HepG2 (cell line): Measurements from ENCODE around the gene DNAAF8. TPM values are rescaled to one million over a fixed set of nuclear protein-coding genes. Genes with fewer than 3 reads are reported as not detected.
A peak's percentile ranks its signal among the peaks of the same experiment; 100 is the strongest.

ENCODE experiments used
- ATAC-seq: fragments of 200-7000 bp; cut with Tn5 transposase; 3 replicates; pipeline ENCODE4 v1.9.1; 2020; ENCODE audit warnings: mild to moderate bottlenecking, moderate library complexity
- BruUV-seq: library from RNA; stranded (reverse); fragments of 400-500 nt; replicated peaks from 2 replicates; lab custom pipeline; 2021; lab: Mats Ljungman, UMichigan
- CTCF ChIA-PET: fragments of 300-600 bp; formaldehyde crosslinking; extraction: SDS; loops from one replicate; lab custom pipeline; 2021; ENCODE audit warnings: low total read pairs, inconsistent platforms, low intra/inter-chr PET ratio; lab: Yijun Ruan, JAX
- POLR2A ChIA-PET: fragments of 350-600 bp; sonication (Branson Sonifier 250); formaldehyde crosslinking; loops from one replicate; lab custom pipeline; 2020; ENCODE audit warnings: antibody characterized with exemption, inconsistent platforms; lab: Yijun Ruan, JAX
- DNase-seq: peaks from one replicate; pipeline ENCODE4 v3.0.0-alpha.2; 2015; ENCODE audit warnings: low spot score
- FAIRE-seq: peaks from 3 replicates; lab custom pipeline; 2011; peaks lifted over from hg19 to GRCh38; lab: Jason Lieb, UNC
- H2AFZ ChIP-seq: one replicate; pipeline ENCODE4 v1.6.1; 2011; ENCODE audit warnings: low read length, inconsistent platforms
- H3K27ac ChIP-seq: fragments of 300-600 bp; 3 replicates; pipeline ENCODE4 v1.8.0; 2011; ENCODE audit warnings: mixed run types, mild to moderate bottlenecking, mixed read lengths, low read length, inconsistent platforms; ENCODE audit not compliant: insufficient read depth; ENCODE audit errors: extremely low read length
- H3K27me3 ChIP-seq, 2 experiments: fragments of 200-600 bp in 1 of 2; 2 replicates in 1 of 2; 3 replicates in 1 of 2; pipeline versions ENCODE4 v1.6.0 to v1.8.0; 2011; ENCODE audit warnings: low read length in 2 of 2, mild to moderate bottlenecking in 2 of 2, moderate library complexity in 2 of 2, inconsistent platforms in 1 of 2; ENCODE audit not compliant: insufficient read depth in 2 of 2, control insufficient read depth in 1 of 2
- H3K36me3 ChIP-seq, 2 experiments: fragments of 200-600 bp in 1 of 2; replicated peaks in 1 of 2; 2 replicates in 1 of 2; 3 replicates in 1 of 2; pipeline versions ENCODE4 v1.5.1 to v1.8.0; 2011; ENCODE audit warnings: low read length in 2 of 2, inconsistent platforms in 1 of 2; ENCODE audit not compliant: insufficient read depth in 2 of 2, control insufficient read depth in 1 of 2
- H3K4me1 ChIP-seq: 2 replicates; pipeline ENCODE4 v1.5.1; 2012; ENCODE audit warnings: low read length, inconsistent platforms; ENCODE audit not compliant: insufficient read depth
- H3K4me2 ChIP-seq: 2 replicates; pipeline ENCODE4 v1.6.0; 2011; ENCODE audit warnings: low read depth, low read length, inconsistent platforms
- H3K4me3 ChIP-seq, 3 experiments: fragments of 200-600 bp in 1 of 3; sonication (generic), shearing (Covaris generic) in 1 of 3; replicated peaks in 1 of 3; 2 replicates each; pipeline ENCODE4 v1.5.1; 2011 to 2016; ENCODE audit warnings: low read length in 3 of 3, inconsistent platforms in 2 of 3, low read depth in 2 of 3, mild to moderate bottlenecking in 2 of 3, control low read depth in 1 of 3, mixed read lengths in 1 of 3; ENCODE audit not compliant: insufficient read depth in 1 of 3
- H3K79me2 ChIP-seq: one replicate; pipeline ENCODE4 v1.6.1; 2011; ENCODE audit warnings: low read length, inconsistent platforms; ENCODE audit not compliant: insufficient read depth
- H3K9ac ChIP-seq: 2 replicates; pipeline ENCODE4 v1.6.0; 2011; ENCODE audit warnings: mild to moderate bottlenecking, low read depth, low read length, inconsistent platforms; ENCODE audit not compliant: insufficient read depth
- H3K9me3 ChIP-seq: 2 replicates; pipeline ENCODE4 v1.5.1; 2012; ENCODE audit warnings: mild to moderate bottlenecking, low read length
- H4K20me1 ChIP-seq: 2 replicates; pipeline ENCODE4 v1.6.0; 2011; ENCODE audit warnings: inconsistent platforms, mild to moderate bottlenecking, low read length, moderate library complexity; ENCODE audit not compliant: insufficient read depth
- ELF3 ChIP-seq: IDR thresholded peaks from 2 replicates; pipeline ENCODE4 v1.6.1; 2016; ENCODE audit warnings: missing genetic modification reagents, missing compliant biosample characterization
- ELF4 ChIP-seq: sonication (generic); formaldehyde crosslinking; IDR thresholded peaks from 2 replicates; pipeline ENCODE4 v1.5.0; 2020; ENCODE audit warnings: missing genetic modification reagents, mild to moderate bottlenecking, moderate library complexity, borderline replicate concordance
- MNT ChIP-seq: fragments of 450-650 bp; IDR thresholded peaks from 2 replicates; pipeline ENCODE4 v1.6.1; 2016
- ZBTB40 ChIP-seq, 2 experiments: fragments of 450-650 bp in 1 of 2; sonication (generic) in 1 of 2; formaldehyde crosslinking in 1 of 2; IDR thresholded peaks; 2 replicates each; pipeline versions ENCODE4 v1.6.1 to v1.8.0; 2016 to 2022; ENCODE audit warnings: antibody characterized with exemption in 1 of 2, mild to moderate bottlenecking in 1 of 2, missing genetic modification reagents in 1 of 2
- ZMYM3 ChIP-seq: sonication (generic); formaldehyde crosslinking; IDR thresholded peaks from 2 replicates; pipeline ENCODE4 v1.5.1; 2020; ENCODE audit warnings: mild to moderate bottlenecking, missing genetic modification reagents
- ZNF619 ChIP-seq: sonication (generic); formaldehyde crosslinking; IDR thresholded peaks from 2 replicates; pipeline ENCODE4 v1.4.0; 2020; ENCODE audit warnings: mild to moderate bottlenecking, missing genetic modification reagents
- WGBS: methylation state at CpG from one replicate; pipeline ENCODE4 v1.1.6; 2017; ENCODE audit warnings: low lambda C conversion rate; 5-methylcytosine and 5-hydroxymethylcytosine counted together
- in situ Hi-C: cut with HindIII; loops from 2 replicates; pipeline ENCODE4 v1.10.0; 2017; ENCODE audit warnings: low pct_unique_long_range_greater_than_20kb; ENCODE audit not compliant: extremely low pct_ligation_motif_present
- intact Hi-C: fragments of 100-400 bp; cut with micrococcal nuclease; formaldehyde crosslinking; loops from one replicate; pipeline ENCODE4 v1.10.0; 2022; ENCODE audit not compliant: unreplicated experiment
- polyA plus RNA-seq, 8 experiments: library from polyadenylated mRNA; depleted of rRNA in 3 of 8; stranded (reverse) in 7 of 8; unstranded in 1 of 8; fragments of >200 nt; fragmentation: Illumina TruSeq in 4 of 8; extraction: Trizol in 4 of 8; gene quantifications; 2 replicates each; pipeline versions ENCODE4 v1.2.1 to v1.2.3, GENCODE V29; 2011 to 2016; ENCODE audit warnings: low read depth in 4 of 8, missing spikeins in 1 of 8, mixed read lengths in 1 of 8; ENCODE audit not compliant: insufficient read depth in 1 of 8
- total RNA-seq, 5 experiments: library from RNA; depleted of rRNA; stranded (reverse); fragments of >200 nt; fragmentation: Illumina TruSeq; extraction: Trizol; gene quantifications; 2 replicates each; pipeline ENCODE4 v1.2.3, GENCODE V29; 2016; ENCODE audit warnings: low read depth in 1 of 5

The DNAAF8 gene
- total and polyA plus RNA-seq, 2 of the 13 experiments (the other 11 are each of a cell fraction or from before 2014, with no cell fraction given) = 0.44 TPM; not detected in 1

- in situ Hi-C loops (no loop called here), intact Hi-C loops (no loop called here)
- Histone ChIP-seq H3K4me3 (no peak overlapping the region), H3K79me2 (peaks cover 3% of the 10 kb centered on the region), H3K36me3 (peaks cover 29 to 69% of the 10 kb centered on the region in 2 experiments), H3K4me1 (no peaks in the 10 kb centered on the region), H3K4me2 (no peak overlapping the region), H4K20me1 (no peaks in the 10 kb centered on the region), H3K9ac (no peak overlapping the region), H3K27me3 (no peaks in the 10 kb centered on the region), H3K27ac (no peak overlapping the region), H3K9me3 (no peaks in the 10 kb centered on the region; the same call in 1 of the 2 replicates), H2AFZ (no peak overlapping the region)
- FAIRE-seq (no peak), DNase-seq (no peak), ATAC-seq (no peak)
- ChIA-PET CTCF (no interaction called here), POLR2A (no interaction called here)
- no peak for TF ChIP-seq ZNF619
- TF ChIP-seq ZMYM3 (CRISPR knock-in tag) = peak; percentile 66; the same call in 1 of the 2 replicates
- 94% methylated on average over 6 of the region's 6 CpGs for WGBS
- BruUV-seq = no TSS peak
Observed at GRCh38 chr16:4755687-4756086, 21.4 kb downstream of the DNAAF8 start.

- Histone ChIP-seq H3K4me1 (peaks cover 16% of the 10 kb centered on the region), H3K9me3 (no peaks in the 10 kb centered on the region; the same call in 1 of the 2 replicates), H3K27me3 (no peaks in the 10 kb centered on the region), H3K36me3 (peaks cover 24 to 69% of the 10 kb centered on the region in 2 experiments; a peak in 4 of 5 replicates), H3K79me2 (peaks cover 13% of the 10 kb centered on the region), H3K9ac (no peak overlapping the region), H2AFZ (no peak overlapping the region), H3K4me3 (no peak overlapping the region), H3K4me2 (no peak overlapping the region), H4K20me1 (no peaks in the 10 kb centered on the region), H3K27ac (no peak overlapping the region)
- FAIRE-seq (no peak), DNase-seq (no peak), ATAC-seq (no peak)
- in situ Hi-C loops = no loop called here
- ChIA-PET CTCF (no interaction called here), POLR2A (no interaction called here)
- BruUV-seq = no TSS peak
- WGBS = 96% methylated on average over 10 of the region's 23 CpGs
- intact Hi-C loops = no loop called here
- TF ChIP-seq ZBTB40 (IDR thresholded peaks at IDR 0.05) = no peak
- no peak for TF ChIP-seq ZBTB40 (CRISPR knock-in tag; IDR thresholded peaks at IDR 0.05)
- no peak for TF ChIP-seq ELF4 (CRISPR knock-in tag)
- TF ChIP-seq MNT = no peak
- no peak for TF ChIP-seq ELF3
Observed at GRCh38 chr16:4760221-4760910, 26.0 kb downstream of the DNAAF8 start.
